ENCODE results near the gene ETFA. TPM values are rescaled to one million over a fixed set of nuclear protein-coding genes. Genes with fewer than 3 reads are reported as not detected.
A peak's percentile ranks its signal among the peaks of the same experiment; 100 is the strongest.

Gene ETFA
- polyA plus RNA-seq, 3 donors, result 153 to 173 (median 166) TPM

- DNase-seq (ENCODE audit: extremely low read depth in 1 of 11, low read depth in 9 of 11, low spot score in 4 of 11), result no peak
Measured at GRCh38 chr15:76258460-76258859, 52.8 kb downstream of the ETFA start.

- DNase-seq (ENCODE audit: extremely low read depth in 1 of 11, low read depth in 9 of 11, low spot score in 4 of 11), result no peak
Measured at GRCh38 chr15:76253691-76254473, 57.4 kb downstream of the ETFA start.

GRCh38 chr15:76252249-76252648, 59.0 kb downstream of the ETFA start:
- no peak for DNase-seq (ENCODE audit: extremely low read depth in 1 of 11, low read depth in 9 of 11, low spot score in 4 of 11)

GRCh38 chr15:76251717-76252116, 59.6 kb downstream of the ETFA start:
- no peak for DNase-seq (ENCODE audit: extremely low read depth in 1 of 11, low read depth in 9 of 11, low spot score in 4 of 11)

GRCh38 chr15:76245072-76245610, 66.1 kb downstream of the ETFA start:
- DNase-seq (ENCODE audit: extremely low read depth in 1 of 11, low read depth in 9 of 11, low spot score in 4 of 11), result no peak

GRCh38 chr15:76239786-76240185, 71.5 kb downstream of the ETFA start:
- DNase-seq (ENCODE audit: extremely low read depth in 1 of 11, low read depth in 9 of 11, low spot score in 4 of 11), result no peak

- DNase-seq (ENCODE audit: extremely low read depth in 1 of 11, low read depth in 9 of 11, low spot score in 4 of 11), result no peak
Measured at GRCh38 chr15:76236350-76236749, 74.9 kb downstream of the ETFA start.

GRCh38 chr15:76235186-76235826, 76.0 kb downstream of the ETFA start:
- DNase-seq (ENCODE audit: extremely low read depth in 1 of 11, low read depth in 9 of 11, low spot score in 4 of 11), result peak in 4 of 11 donors; percentile 0 to 29 (median 10)

- no peak for DNase-seq (ENCODE audit: extremely low read depth in 1 of 11, low read depth in 9 of 11, low spot score in 4 of 11)
Measured at GRCh38 chr15:76234337-76234889, 76.9 kb downstream of the ETFA start.

GRCh38 chr15:76233921-76234320, 77.3 kb downstream of the ETFA start:
- DNase-seq (ENCODE audit: extremely low read depth in 1 of 11, low read depth in 9 of 11, low spot score in 4 of 11), result no peak

GRCh38 chr15:76229266-76229665, 82.0 kb downstream of the ETFA start:
- no peak for DNase-seq (ENCODE audit: extremely low read depth in 1 of 11, low read depth in 9 of 11, low spot score in 4 of 11)

GRCh38 chr15:76223521-76223920, 87.7 kb downstream of the ETFA start:
- no peak for DNase-seq (ENCODE audit: extremely low read depth in 1 of 11, low read depth in 9 of 11, low spot score in 4 of 11)

GRCh38 chr15:76222159-76222558, 89.1 kb downstream of the ETFA start:
- DNase-seq (ENCODE audit: extremely low read depth in 1 of 11, low read depth in 9 of 11, low spot score in 4 of 11), result no peak

- no peak for DNase-seq (ENCODE audit: extremely low read depth in 1 of 11, low read depth in 9 of 11, low spot score in 4 of 11)
Measured at GRCh38 chr15:76221085-76221767, 90.0 kb downstream of the ETFA start.

GRCh38 chr15:76217882-76218217, 93.4 kb downstream of the ETFA start:
- DNase-seq (ENCODE audit: extremely low read depth in 1 of 11, low read depth in 9 of 11, low spot score in 4 of 11), result no peak

- no peak for DNase-seq (ENCODE audit: extremely low read depth in 1 of 11, low read depth in 9 of 11, low spot score in 4 of 11)
Measured at GRCh38 chr15:76217029-76217881, 94.0 kb downstream of the ETFA start.

- no peak for DNase-seq (ENCODE audit: extremely low read depth in 1 of 11, low read depth in 9 of 11, low spot score in 4 of 11)
Measured at GRCh38 chr15:76215634-76216033, 95.6 kb downstream of the ETFA start.

- no peak for DNase-seq (ENCODE audit: extremely low read depth in 1 of 11, low read depth in 9 of 11, low spot score in 4 of 11)
Measured at GRCh38 chr15:76209942-76210341, 101.3 kb downstream of the ETFA start.

GRCh38 chr15:76209523-76209922, 101.7 kb downstream of the ETFA start:
- no peak for DNase-seq (ENCODE audit: extremely low read depth in 1 of 11, low read depth in 9 of 11, low spot score in 4 of 11)

Measured in renal cortex interstitium (tissue), 11 donors.